Endometrium (tissue), 2 donors: ENCODE data around the gene ZNF709.
A peak's percentile ranks its signal among the peaks of the same experiment; 100 is the strongest.
"Not testable (repeated sequence)": the region's sequence is repeated elsewhere in the genome, so short reads cannot be mapped to it uniquely, and the experiment has no call there.

ENCODE experiments used
- FAIRE-seq: peaks from 2 replicates; lab custom pipeline; 2012; peaks lifted over from hg19 to GRCh38; lab: Jason Lieb, UNC
- donor health status: control.
- donor health status: control.

Gene ZNF709

GRCh38 chr19:12450844-12451243 lies 33.8 kb downstream of the ZNF709 start:
- FAIRE-seq = no peak

GRCh38 chr19:12448808-12449207 lies 35.8 kb downstream of the ZNF709 start:
- no peak for FAIRE-seq

- FAIRE-seq = peak; percentile 91
Observed at GRCh38 chr19:12440541-12441316, 43.9 kb downstream of the ZNF709 start, which contains the start of gene ZNF443. Gene ZNF443 (minus strand): TSS chr19:12441021. CDS start chr19:12440914, 107 bp downstream.

- not testable (repeated sequence) for FAIRE-seq
Observed at GRCh38 chr19:12439686-12440540, 44.7 kb downstream of the ZNF709 start.

GRCh38 chr19:12430726-12431299 lies 53.8 kb downstream of the ZNF709 start:
- FAIRE-seq = not testable (repeated sequence)

GRCh38 chr19:12425888-12426274 lies 58.7 kb downstream of the ZNF709 start:
- no peak for FAIRE-seq

- no peak for FAIRE-seq
Observed at GRCh38 chr19:12425236-12425887, 59.3 kb downstream of the ZNF709 start.

- FAIRE-seq = not testable (repeated sequence)
Observed at GRCh38 chr19:12417273-12417672, 67.3 kb downstream of the ZNF709 start.

- no peak for FAIRE-seq
Observed at GRCh38 chr19:12411893-12412292, 72.7 kb downstream of the ZNF709 start.
